M059J (cell line): ENCODE results near the gene RNF14. TPM values are rescaled to one million over a fixed set of nuclear protein-coding genes. Genes with fewer than 3 reads are reported as not detected.
A peak's percentile ranks its signal among the peaks of the same experiment; 100 is the strongest.

Experiments used
- DNase-seq: peaks from one replicate; pipeline ENCODE4 v3.0.0-alpha.2; 2012; ENCODE audit warnings: low read depth
- total RNA-seq: library from RNA; depleted of rRNA; stranded (reverse); fragments of >200 nt; shearing (Covaris generic); gene quantifications from 2 replicates; pipeline ENCODE4 v1.2.3, GENCODE V29; 2014

RNF14 gene
- total RNA-seq, 1 experiment from 2014 or later = 78.2 TPM

DNA sequence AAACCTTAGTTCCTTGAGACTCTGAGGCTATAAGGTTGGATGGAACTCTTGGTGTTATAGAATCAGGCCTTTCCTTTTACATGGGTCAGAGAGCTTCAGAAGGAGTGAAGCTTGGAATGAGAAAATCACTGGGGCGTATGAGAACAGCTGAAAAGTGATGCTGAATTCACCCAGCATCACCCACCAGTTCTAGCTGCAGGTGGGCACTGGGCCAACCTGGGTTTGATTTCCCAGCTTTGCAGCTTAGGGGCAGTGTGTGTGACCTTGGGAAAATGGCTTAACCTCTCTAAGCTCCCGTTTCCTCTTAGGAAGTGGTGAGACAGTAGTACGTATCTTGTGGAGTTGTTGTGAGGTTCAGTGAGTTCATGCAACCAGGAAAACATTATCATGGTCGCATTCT is 21.6 kb upstream of the RNF14 start:
- no peak for DNase-seq

- no peak for DNase-seq
Observed at GRCh38 chr5:141948812-141949211, 20.1 kb upstream of the RNF14 start.

DNA sequence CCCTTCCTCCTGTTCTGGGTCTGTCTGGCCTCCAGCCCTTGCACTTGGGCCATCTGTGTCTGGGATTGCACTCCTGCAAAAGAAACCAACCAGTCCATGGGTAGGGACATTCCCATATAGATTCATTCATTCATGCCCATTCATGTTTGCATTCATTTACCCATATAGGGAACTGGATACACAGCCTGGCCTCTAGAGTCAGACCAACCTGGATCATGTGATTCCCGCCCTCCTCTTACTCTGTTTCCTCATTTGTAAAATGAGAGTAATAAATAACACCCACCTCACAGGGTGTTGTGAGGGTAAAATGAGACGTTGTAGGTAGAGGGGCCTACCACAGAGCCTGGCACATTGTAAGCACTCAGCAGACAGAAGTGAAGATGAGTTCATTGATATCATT is 19.4 kb upstream of the RNF14 start:
- DNase-seq = no peak

GRCh38 chr5:141950207-141951005 is 18.5 kb upstream of the RNF14 start:
- DNase-seq = no peak

DNA sequence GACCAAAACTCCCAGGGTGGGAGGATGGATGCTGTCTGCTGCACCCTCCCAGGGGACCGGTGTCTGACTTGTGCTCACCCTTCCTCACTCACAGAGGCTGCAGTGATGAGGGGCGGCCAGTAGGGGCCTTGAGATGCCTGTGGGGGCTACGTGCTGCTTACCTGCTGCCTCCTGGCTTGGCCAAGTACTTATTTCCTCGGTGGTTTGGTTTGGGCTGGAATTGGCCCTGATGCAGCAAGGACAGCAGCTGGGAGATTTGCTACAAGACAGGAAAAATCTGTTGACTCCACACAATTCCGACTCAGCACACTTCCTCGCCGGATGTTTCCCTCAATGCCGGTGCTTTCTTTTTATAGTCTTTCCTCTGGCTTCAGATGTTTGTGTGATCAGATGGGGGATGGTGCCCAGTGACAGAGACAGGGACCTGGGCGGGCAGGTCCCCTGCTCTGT is 17.5 kb upstream of the RNF14 start:
- no peak for DNase-seq

- no peak for DNase-seq
Observed at GRCh38 chr5:141952020-141952419, 16.9 kb upstream of the RNF14 start.

DNA sequence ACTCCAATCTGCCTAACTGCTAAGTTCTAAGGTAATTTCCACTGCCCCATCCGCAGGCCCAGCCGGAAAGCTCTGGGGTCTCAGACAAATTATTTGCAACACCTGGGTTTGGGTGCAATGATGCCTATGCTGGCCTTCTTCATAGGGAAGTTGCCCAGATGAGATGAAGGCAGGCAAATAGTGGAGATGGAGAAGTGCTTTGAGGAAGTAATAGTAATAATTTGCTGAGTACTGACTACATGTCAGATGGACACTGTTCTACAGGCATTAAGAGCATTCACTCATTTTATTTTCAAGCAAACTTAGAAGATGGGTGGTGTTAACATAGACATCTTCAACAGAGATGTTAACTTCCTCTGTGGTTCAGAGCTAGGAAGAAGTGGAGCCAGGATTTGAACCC is 14.7 kb upstream of the RNF14 start:
- DNase-seq = no peak

DNA sequence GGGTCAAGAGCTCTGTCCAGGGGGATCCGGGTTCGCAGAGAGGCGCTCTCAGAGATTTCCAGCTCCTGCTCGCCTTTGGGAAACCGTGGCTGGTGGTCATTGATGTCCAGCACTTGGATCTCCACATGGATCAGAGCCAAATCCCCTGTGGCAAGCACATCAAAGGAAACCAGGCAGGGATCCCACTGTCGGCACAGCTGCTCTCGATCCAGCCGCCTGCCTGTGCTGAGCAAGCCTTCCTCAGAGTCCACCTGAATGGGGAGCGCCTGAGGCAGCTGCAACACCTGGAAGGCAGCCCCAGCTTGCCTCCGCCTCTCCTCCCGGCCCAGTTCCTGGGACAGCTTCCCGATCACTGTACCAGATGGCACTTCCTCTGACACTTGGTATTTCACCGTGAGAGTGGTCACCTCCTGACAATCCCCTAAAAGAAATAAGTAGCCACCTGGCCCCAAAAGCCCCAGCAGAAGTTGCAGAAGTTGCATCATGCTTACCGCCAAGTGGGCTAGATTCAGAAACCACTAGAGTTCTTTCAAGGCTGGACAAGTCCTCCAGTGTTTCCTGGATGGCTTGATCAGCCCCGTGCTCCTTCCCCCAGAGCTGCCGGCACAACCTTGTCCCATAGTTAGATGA is 11.4 kb upstream of the RNF14 start:
- no peak for DNase-seq

GRCh38 chr5:141958113-141958512 is 10.8 kb upstream of the RNF14 start, which contains the start of gene PCDH12:
TSS of gene PCDH12 (minus strand) at chr5:141958202. CDS start at chr5:141957851, 351 bp downstream.
- no peak for DNase-seq

DNA sequence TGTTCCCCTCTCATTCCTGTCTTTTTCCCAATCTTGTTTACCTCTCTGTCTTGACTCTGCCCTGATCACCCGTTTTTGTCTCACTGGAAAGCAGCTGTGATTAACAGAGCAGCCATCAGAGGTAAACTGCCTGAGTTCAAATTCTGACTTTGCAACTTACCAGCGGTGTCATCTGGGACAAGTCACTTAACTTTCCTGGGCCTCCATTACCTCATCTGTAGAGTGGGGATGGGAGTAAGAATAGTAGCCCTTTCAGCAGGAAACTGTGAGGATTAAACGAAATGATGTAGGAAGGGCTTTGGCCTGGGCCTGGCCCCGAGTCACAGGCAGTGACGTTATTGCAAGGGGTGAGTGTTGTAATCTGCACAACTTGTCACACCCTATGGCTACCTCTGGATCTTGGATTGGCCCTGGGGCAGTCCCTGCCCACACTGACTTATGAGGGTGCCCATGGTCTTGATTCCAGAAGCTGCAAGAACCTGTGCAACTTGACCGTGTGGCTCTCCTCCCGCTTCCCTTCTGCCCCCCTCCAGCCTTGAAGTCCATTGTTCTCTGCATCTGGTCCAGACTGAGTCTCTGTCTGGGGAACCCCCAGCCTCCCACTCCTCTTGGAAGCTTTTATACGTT is 10.2 kb upstream of the RNF14 start:
- DNase-seq = no peak

DNA sequence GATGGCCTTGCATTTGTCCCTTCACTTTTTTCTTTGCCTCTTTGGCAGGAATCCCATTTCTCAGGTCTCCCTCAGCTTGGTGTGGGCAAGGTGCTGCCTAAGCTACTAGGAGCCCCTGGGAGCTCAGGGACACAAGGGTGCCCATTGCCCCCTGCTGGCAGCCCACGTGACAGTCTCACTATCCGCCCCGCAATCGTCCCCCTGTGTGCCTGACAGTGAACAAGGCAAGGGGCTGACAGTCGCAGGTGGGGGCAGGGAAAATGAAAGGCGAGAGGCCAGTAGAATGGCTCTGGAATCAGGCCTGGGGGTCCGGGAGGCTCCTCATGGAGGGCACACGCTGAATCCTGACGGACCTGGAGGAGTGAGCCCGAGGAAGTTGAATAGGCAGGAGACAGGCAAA is 8.9 kb upstream of the RNF14 start:
- DNase-seq = no peak

DNA sequence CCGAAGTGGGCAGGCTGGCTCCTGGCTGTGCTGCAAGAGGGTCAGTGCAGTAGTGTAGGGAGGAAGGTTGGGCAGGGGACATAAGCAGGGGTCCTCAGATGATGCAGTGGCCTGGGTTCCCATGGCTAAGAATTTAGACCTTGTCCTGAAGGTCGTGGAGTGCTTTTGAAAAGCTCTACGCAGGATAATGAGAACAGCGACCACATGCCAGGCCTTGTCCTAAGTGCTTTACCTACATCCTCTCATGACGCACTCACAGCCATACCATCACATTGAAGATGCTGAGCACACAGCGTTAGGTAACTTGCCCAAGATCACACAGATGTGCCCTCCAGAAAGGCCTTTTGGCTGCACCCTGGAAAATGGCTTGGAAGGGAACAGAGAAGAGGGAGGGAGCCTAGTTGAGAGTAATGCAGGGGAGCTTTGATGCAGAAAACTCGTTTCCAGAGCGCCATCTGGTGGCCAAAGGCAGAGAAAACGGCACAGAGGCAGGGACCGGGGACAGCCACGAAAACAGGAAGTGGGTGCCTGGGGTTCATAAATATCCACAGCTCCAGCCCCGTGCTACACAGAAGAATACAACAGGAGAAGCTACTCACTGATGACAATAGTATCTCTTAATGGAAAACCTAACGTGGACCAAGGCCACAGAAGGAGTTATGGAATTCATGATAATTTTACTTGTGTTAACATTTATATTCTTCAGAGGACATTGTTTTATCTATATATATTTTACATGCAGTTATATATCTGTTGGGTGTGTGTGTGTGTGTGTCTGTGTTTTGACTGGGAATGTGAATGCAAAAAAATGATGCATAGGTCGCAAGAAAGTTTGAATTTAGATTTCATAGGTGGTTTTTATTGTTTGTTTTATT is 8.2 kb upstream of the RNF14 start:
- peak; percentile 84 for DNase-seq

- DNase-seq = no peak
Observed at GRCh38 chr5:141961466-141961865, 7.4 kb upstream of the RNF14 start.

DNA sequence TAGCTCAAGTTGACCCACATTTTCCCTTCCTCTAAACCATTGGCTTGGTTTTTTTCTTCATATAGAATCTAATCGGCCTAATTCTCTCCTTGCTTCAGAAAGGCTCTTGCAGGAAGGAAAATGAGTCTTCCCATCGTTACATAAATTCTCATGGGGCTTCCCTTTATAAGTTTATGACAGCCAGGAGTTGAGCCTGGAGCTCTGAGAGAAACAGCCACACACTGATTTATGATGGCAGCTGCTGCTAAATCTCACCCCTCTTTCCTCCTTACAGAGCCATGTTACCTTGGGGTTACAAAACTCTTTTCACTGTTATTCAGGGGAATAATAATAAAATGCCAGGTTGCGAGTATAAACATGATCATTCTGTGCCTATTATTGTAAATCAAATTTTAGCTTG is 5.2 kb upstream of the RNF14 start:
- no peak for DNase-seq

DNA sequence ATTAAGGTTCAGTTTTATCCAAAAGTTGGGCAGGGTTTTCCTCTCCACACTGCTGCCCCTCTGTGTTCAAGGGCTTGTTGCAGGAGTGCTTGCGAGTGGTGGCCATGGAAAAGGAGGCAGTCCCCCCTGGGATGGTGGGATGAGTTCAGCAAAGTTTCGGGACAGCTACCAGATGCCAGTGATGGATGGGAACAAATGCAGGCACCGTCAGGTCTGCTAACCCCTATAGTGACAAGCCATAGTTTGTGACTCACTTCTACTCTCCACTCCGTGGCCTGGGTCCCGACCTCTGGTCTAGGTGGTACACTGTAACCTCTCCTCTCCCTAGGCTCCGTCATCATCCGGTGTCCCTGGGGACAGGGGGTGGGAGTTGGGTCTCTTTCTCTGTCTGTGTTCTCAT is 3.8 kb upstream of the RNF14 start:
- DNase-seq = no peak

DNA sequence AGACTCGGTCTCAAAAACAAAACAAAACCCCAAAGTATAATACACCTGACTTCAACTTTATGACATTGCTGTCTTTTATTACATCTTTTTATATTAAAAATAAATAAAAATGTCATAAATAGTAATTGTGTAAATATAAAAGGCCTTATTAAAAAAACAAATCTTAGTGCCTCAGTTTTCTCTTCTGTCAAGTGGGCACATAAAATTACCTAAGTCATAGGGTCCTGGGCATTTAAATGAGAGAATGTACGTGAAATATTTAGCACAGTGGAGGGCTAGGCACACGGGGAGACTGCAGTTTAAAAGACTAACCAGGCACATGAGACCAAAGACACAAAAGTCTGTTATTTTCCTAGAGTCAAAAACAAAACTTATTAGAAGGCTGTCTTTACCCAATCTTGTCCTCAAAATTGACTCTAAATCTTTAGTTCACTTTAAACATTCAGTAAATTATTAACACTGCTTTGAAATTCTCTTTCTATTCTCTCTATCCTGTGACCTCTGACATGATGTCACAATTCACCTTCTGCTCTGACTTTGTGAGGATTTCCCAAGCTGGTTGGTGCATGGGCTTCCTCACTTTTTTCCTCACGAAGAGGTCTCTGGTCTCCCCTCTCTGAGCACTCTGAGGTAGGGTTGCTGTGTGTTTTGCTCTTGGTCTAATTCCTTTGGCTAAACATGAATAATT is 2.5 kb upstream of the RNF14 start:
- no peak for DNase-seq

DNA sequence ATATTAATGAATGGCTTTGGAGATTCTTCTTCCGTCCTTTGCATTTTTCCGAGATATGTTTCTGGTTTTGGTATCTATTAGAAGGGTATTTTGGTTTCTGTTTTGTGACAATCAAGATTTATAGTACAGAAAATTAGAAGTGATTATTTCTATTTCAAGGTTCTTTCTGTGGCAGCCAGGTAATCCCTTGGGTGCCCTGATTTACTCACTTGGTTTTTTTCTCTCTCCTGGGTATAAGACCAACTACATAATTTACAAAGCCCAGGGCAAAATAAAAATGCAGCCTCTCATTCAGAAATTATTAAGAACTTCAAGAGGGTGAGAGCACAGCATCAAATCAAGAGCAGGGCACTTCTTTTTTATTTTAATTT is 2.0 kb upstream of the RNF14 start:
- no peak for DNase-seq

DNA sequence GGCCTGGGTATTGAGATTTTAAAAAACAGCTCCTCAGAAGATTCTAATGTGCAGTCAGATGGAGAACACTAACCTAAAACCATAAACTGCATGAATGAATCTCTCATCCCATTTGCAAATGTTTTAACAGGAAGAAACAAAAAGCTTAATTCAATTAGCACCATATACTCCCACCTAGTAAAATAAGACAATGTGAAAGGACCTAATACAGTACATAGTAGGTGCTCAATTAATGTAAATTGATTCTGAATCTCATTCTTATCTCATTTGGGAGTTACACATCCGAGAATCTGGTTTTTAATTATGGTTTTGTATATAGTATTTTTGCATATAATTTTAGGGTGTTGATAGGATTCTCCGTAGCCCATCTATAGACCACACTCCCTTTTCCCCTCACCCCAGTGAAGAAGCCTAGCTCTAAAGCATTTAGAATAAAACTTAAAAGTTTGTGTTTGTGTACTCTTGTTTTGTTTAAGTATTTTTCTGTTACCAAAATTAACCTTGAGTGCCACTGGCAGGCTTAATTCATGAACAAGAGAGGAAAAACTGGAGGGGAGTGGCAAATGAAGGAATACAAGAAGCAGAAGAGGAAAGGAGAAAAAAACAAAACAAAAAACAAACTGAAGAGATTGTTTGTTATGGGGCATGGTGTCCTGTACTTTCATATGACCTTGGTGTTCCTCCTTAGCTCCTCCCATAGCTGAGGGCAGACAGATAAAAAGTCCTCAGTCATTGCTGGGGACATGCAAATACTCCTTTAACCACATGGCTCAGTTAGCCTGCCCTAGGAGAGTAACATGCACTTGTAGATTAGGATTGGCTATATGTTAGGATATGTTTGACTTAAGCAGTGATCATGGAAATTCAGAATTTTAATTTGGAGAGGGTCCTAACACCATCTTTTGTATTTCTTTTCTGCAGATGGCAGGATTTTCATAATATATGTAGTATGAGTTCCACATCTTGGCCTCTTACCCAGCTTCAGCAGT is 1.2 kb downstream of the RNF14 start:
- peak; percentile 40 for DNase-seq

DNA sequence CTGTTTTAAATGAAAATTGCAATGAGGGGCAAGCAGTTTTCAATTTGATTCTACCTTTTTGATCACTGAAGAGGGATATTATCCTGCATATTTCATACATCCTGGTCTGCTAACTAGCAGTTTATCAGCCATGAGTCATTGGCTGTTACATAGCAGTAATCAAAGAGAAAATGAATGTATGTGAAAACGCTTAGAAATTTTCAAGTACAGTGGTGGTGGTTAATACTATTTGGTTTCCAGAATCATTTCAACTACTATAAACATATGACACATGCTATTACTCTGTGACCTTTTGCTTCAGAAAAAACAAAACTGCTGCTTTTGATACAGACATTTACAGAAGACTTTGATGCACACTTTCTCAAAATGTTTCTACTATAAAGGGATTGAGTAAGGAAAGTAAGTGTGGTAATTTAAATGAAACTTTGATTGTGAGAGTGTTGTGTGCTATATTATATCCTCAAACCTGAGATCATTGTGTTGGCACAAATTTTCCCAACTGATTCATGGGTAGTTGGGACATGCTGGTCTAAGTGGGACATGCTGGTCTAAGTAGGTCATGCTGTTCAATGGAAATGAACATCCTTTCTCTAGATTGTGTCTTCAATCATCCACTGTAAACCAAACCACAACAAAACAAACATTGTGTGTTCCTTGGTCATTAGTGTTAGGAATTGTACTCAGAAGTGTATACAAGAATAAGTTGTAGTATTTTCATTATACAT is 5.1 kb downstream of the RNF14 start:
- peak; percentile 68 for DNase-seq
